Neural crest cell (in vitro differentiated cells): Measurements from ENCODE around the gene CDKN2B-AS1. TPM values are rescaled to one million over a fixed set of nuclear protein-coding genes. Genes with fewer than 3 reads are reported as not detected.

Experiments used
- DNase-seq: peaks from one replicate; pipeline ENCODE4 v3.0.0; 2021; ENCODE audit warnings: low read depth, mixed read lengths, low spot score
- H3K27ac Mint-ChIP-seq: one replicate; pipeline ENCODE4 v1.8.0; 2021; ENCODE audit warnings: mild to moderate bottlenecking, mixed read lengths; ENCODE audit not compliant: unreplicated experiment
- H3K27me3 Mint-ChIP-seq: 2 replicates; pipeline ENCODE4 v1.8.0; 2021; ENCODE audit warnings: low read depth, mild to moderate bottlenecking, mixed read lengths
- H3K36me3 Mint-ChIP-seq: 2 replicates; pipeline ENCODE4 v1.8.0; 2021; ENCODE audit warnings: low read depth, mild to moderate bottlenecking, mixed read lengths
- H3K4me1 Mint-ChIP-seq: 2 replicates; pipeline ENCODE4 v1.8.0; 2021; ENCODE audit warnings: mixed read lengths
- H3K4me3 Mint-ChIP-seq: one replicate; pipeline ENCODE4 v1.8.0; 2021; ENCODE audit warnings: mild to moderate bottlenecking, mixed read lengths
- H3K9me3 Mint-ChIP-seq: 2 replicates; pipeline ENCODE4 v1.8.0; 2021; ENCODE audit warnings: mixed read lengths
- total RNA-seq: library from RNA; stranded (reverse); gene quantifications from 2 replicates; pipeline ENCODE4 v1.2.1, GENCODE V29; 2021
- TF ChIP-seq, protein P1 (sequence below): fragments of 200-600 bp; sonication (generic); conservative IDR thresholded peaks from 2 replicates; pipeline ENCODE4 v1.5.0; 2021; ENCODE audit warnings: antibody characterized with exemption, mild to moderate bottlenecking

CDKN2B-AS1 gene
- total RNA-seq, 1 donor from 2014 or later: 0.21 TPM

DNA sequence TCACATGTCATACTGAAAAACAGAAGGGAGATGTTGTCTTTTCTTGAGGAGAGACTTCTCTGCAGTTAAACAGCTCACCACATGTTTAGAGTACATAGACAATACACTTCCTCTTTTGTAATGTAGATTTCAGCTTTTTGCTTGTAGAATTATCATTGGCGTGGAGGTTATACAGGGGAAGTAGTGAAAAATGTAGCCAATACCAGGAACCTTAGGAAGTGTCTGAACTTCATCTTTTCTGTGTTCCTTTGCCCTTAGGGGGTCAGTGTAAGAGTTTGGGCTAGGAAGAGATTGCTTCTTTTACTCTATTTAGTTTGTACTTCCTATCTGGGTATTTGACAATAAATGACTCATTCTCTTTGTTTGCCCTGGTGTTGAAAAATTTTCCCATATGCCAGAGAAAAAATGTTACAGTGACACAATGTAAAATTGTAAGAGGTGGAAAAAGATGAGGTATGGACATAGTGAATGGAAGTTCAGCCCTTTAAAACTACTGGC lies 35.6 kb downstream of the CDKN2B-AS1 start:
- TF ChIP-seq, protein P1, sequence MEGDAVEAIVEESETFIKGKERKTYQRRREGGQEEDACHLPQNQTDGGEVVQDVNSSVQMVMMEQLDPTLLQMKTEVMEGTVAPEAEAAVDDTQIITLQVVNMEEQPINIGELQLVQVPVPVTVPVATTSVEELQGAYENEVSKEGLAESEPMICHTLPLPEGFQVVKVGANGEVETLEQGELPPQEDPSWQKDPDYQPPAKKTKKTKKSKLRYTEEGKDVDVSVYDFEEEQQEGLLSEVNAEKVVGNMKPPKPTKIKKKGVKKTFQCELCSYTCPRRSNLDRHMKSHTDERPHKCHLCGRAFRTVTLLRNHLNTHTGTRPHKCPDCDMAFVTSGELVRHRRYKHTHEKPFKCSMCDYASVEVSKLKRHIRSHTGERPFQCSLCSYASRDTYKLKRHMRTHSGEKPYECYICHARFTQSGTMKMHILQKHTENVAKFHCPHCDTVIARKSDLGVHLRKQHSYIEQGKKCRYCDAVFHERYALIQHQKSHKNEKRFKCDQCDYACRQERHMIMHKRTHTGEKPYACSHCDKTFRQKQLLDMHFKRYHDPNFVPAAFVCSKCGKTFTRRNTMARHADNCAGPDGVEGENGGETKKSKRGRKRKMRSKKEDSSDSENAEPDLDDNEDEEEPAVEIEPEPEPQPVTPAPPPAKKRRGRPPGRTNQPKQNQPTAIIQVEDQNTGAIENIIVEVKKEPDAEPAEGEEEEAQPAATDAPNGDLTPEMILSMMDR: no peak
- Mint-ChIP-seq H3K36me3 (no peaks in the 10 kb centered on the region), H3K9me3 (no peaks in the 10 kb centered on the region), H3K4me3 (no peak overlapping the region), H3K4me1 (peaks cover 6% of the 10 kb centered on the region), H3K27me3 (peaks cover 7% of the 10 kb centered on the region), H3K27ac (no peak overlapping the region)
- DNase-seq: no peak

DNA sequence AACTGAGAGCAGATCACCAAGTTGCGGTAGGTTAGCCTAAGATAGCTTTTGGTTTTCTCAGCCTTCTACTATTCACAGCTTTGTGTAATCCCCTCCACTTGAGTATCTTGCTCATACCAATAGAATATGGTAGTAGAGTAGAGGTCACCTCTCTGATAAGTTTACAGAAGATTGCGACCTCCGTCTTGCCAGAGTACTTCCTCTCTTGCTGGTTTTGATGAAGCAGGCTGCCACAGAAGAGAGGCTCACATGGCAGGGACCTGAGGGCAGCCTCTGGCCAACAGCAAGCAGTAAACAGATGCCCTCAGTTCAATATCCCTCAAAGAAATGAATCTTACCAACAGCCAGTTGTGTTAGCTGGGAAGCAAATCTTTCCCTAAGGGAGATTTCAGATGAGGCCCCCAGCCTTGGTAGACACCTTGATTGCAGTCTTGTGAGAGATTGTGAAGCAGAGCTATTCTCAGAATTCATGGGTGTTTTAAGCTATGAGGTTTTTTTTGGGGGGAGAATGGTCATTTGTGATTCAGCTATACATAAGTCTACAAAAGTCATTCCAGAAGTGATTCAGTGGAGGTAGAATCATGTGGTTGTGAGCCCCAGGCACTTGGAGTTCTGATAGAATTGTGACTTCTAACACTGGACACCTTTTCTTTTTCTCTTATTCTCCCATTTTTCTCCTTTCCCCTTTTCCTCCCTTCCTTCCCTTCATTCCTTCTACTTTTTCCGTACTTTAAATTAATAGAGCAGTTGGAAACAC lies 37.2 kb downstream of the CDKN2B-AS1 start:
- no peaks in the 10 kb centered on the region for H3K36me3 Mint-ChIP-seq

DNA sequence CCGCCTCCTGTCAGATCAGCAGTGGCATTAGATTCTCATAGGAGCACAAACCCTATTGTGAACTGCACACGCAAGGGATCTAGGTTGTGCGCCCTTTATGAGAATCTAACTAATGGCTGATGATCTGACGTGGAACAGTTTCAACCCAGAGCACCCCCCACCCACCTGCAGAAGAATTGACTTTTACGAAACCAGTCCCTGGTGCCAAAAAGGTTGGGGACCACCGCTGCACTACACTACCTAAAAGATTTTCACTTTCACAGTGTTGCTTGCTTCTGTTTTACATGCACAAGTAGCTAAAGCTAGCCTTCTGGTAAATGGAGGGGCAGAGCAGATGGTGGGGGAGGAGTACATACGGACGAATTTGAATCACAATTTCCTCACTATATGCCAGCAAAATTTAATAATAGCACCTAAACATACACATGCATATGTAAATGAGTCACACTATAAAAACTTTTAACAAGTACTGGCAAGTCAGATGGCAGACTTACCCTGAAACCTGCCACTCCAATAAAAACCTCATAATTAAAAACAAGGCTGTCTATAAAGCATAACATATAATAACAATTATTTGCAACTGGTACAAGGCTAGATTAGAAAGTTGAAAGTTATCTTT lies 38.5 kb downstream of the CDKN2B-AS1 start:
- H3K4me1 Mint-ChIP-seq: peaks cover 6% of the 10 kb centered on the region
- no peak for DNase-seq
- peaks cover 6% of the 10 kb centered on the region for H3K27me3 Mint-ChIP-seq
- TF ChIP-seq, protein P1: no peak
- H3K4me3 Mint-ChIP-seq: no peak overlapping the region
- H3K9me3 Mint-ChIP-seq: no peaks in the 10 kb centered on the region
- no peaks in the 10 kb centered on the region for H3K36me3 Mint-ChIP-seq
- no peak overlapping the region for H3K27ac Mint-ChIP-seq

More for the DNA sequence above, 37.2 kb downstream of the CDKN2B-AS1 start:
- TF ChIP-seq, protein P1: no peak
- H3K27me3 Mint-ChIP-seq: peaks cover 9% of the 10 kb centered on the region
- no peak for DNase-seq
- H3K4me3 Mint-ChIP-seq: no peak overlapping the region
- H3K4me1 Mint-ChIP-seq: peaks cover 6% of the 10 kb centered on the region
- no peak overlapping the region for H3K27ac Mint-ChIP-seq
- no peaks in the 10 kb centered on the region for H3K9me3 Mint-ChIP-seq

DNA sequence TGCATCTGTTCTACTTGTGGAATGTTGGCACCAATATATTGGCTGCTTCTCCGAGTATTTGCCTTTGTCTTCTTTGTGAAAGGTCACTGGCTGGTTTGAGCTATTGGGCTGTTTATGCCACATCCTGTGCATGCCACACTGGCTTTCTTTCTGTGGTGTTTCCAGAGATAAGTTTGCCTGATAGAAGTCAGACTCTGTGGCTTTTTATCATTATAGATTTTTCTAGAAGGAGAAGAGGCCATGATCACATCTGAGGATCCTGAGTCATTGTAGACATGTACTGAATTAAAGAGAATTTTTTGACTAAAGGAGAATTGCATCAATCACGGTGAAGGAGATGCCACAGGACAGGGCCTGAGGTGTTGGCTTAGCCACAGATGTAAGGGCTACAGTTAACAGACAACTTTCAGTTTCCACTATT lies 41.0 kb downstream of the CDKN2B-AS1 start:
- no peak overlapping the region for H3K4me3 Mint-ChIP-seq
- H3K36me3 Mint-ChIP-seq: no peaks in the 10 kb centered on the region
- H3K27ac Mint-ChIP-seq: no peak overlapping the region
- H3K4me1 Mint-ChIP-seq: no peaks in the 10 kb centered on the region
- H3K9me3 Mint-ChIP-seq: no peaks in the 10 kb centered on the region
- no peak for DNase-seq
- H3K27me3 Mint-ChIP-seq: peaks cover 6% of the 10 kb centered on the region
- TF ChIP-seq, protein P1: no peak

DNA sequence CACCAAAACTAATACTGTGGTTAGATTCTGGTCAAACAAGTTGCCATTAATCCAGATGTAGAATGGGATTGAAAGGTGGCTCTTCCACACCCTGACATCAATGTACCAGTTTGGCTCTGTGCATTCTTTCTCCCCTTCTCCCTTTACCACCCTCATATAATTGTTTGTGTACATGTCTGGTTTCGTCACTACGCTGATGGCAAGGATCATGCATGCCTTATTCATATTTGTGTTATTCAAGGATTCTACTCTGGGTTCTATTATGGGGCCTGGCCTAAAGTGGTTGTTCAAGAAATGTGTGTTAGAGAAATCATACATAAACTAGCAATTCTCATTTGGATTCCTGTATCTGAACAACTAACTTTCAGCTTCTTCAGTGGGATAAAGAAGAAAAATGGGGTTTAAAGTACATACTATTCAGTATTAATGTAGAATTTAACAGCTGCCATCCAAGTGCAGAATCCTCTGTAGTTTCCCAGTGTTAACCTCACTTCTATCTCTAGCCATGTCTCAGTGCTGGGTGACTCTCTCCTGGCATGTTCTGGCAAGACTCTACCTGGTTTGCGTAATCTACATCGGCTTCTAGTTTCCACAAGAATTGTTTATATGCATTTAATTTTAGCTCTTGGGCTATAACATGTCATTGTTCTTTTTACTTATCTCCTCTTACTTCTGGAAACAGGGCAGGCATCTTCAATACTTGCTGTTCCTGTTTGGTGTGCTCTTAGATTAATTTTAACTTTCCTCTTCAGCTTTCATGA lies 42.5 kb downstream of the CDKN2B-AS1 start:
- Mint-ChIP-seq H3K4me1 (no peaks in the 10 kb centered on the region), H3K9me3 (no peaks in the 10 kb centered on the region), H3K27me3 (peaks cover 10% of the 10 kb centered on the region), H3K27ac (no peak overlapping the region), H3K36me3 (no peaks in the 10 kb centered on the region), H3K4me3 (no peak overlapping the region)
- TF ChIP-seq, protein P1: no peak
- DNase-seq: no peak
